ENCODE measurements around the gene TAS2R19.

DNA sequence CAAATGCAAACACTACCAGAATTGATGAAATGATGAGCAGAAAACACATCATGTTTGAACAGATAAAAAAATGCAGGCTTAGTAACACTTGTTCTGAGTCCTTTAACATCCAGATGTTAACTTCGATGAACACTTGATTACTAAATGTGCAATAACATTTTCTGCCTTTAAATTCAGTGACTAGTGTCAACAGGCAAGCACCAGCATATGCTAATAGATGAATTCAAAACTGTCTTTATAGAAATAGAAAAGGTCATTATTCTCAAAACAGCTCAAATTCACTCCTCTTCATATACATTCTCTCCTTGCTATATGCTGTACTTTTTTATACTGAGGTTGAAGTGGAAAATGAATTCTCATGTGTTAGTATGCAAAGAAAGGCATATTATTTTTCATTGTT lies at the start of gene TAS2R19:
- TF ChIP-seq CTCF (IDR thresholded peaks at IDR 0.05) = no peak
- no peak for TF ChIP-seq POLR2A (IDR thresholded peaks at IDR 0.05)

All from stomach (tissue), 4 donors.